Measurements from ENCODE around the gene CFAP53.

Gene CFAP53

GRCh38 chr18:50201476-50202018 lies 64.7 kb downstream of the CFAP53 start:
- TF ChIP-seq CTCF (IDR thresholded peaks at IDR 0.05) = no peak

GRCh38 chr18:50199921-50200320 lies 66.4 kb downstream of the CFAP53 start:
- no peak for TF ChIP-seq CTCF (IDR thresholded peaks at IDR 0.05)

GRCh38 chr18:50199346-50199855 lies 66.9 kb downstream of the CFAP53 start:
- TF ChIP-seq CTCF (IDR thresholded peaks at IDR 0.05) = no peak

GRCh38 chr18:50196261-50196660 lies 70.0 kb downstream of the CFAP53 start:
- TF ChIP-seq CTCF (IDR thresholded peaks at IDR 0.05) = no peak

- no peak for TF ChIP-seq CTCF (IDR thresholded peaks at IDR 0.05)
These were observed 70.6 kb downstream of the CFAP53 start for GRCh38 chr18:50195689-50196088.

GRCh38 chr18:50194631-50195532 lies 71.4 kb downstream of the CFAP53 start, which contains the start of gene MYO5B:
TSS of gene MYO5B (minus strand) at chr18:50195147. CDS start at chr18:50194793, 354 bp downstream.
- peak; percentile 91 for TF ChIP-seq CTCF (IDR thresholded peaks at IDR 0.05)

- TF ChIP-seq CTCF (IDR thresholded peaks at IDR 0.05) = no peak
These were observed 72.3 kb downstream of the CFAP53 start for GRCh38 chr18:50193796-50194630.
